Measurements from ENCODE around the gene RUFY1.

Gene RUFY1

GRCh38 chr5:179607160-179607931 is 57.0 kb downstream of the RUFY1 start:
- H3K4me3 ChIP-seq (ENCODE audit: low read depth, low read length), result no peak overlapping the region
- TF ChIP-seq, protein P1, sequence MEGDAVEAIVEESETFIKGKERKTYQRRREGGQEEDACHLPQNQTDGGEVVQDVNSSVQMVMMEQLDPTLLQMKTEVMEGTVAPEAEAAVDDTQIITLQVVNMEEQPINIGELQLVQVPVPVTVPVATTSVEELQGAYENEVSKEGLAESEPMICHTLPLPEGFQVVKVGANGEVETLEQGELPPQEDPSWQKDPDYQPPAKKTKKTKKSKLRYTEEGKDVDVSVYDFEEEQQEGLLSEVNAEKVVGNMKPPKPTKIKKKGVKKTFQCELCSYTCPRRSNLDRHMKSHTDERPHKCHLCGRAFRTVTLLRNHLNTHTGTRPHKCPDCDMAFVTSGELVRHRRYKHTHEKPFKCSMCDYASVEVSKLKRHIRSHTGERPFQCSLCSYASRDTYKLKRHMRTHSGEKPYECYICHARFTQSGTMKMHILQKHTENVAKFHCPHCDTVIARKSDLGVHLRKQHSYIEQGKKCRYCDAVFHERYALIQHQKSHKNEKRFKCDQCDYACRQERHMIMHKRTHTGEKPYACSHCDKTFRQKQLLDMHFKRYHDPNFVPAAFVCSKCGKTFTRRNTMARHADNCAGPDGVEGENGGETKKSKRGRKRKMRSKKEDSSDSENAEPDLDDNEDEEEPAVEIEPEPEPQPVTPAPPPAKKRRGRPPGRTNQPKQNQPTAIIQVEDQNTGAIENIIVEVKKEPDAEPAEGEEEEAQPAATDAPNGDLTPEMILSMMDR (IDR thresholded peaks at IDR 0.05; ENCODE audit: low read depth, low read length), result no peak

DNA sequence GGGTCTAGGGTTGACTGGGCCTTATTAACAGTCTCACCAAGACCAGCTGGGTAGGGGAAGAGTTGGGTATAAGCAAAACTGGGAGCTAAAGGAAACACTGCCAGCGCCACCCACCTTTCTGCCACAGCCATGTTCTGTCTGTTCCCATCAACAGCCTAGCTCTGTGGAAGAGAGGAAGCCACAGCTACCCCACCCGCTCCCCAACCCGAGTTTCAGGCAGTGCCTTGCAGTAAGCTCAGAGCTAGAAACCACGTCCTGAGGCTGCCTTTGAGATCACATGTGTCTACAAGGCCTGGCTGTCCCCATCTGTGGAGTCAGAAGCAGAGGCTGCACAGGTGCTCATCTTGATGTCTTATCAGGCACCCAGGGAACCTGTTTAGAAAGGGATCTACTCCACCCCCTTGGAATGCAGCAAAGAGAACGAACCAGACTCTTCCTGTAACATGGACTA is 57.8 kb downstream of the RUFY1 start:
- TF ChIP-seq, protein P1 (IDR thresholded peaks at IDR 0.05; ENCODE audit: low read depth, low read length), result no peak
- H3K4me3 ChIP-seq (ENCODE audit: low read depth, low read length), result no peak overlapping the region

DNA sequence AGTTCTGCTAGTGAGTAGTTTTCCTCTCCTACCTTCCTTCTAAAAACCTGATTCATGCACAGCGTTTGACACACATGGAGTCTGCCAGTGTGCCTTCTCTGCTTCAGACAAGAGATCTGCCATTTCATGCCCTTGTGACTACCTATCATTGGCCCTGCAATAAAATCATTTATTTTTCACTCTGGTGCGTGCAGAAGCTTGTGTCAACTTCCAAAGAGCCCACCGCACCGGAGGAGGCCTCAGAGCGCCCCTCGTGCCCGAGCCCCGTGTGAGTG is 59.4 kb downstream of the RUFY1 start:
- TF ChIP-seq, protein P1 (IDR thresholded peaks at IDR 0.05; ENCODE audit: low read depth, low read length), result no peak
- H3K4me3 ChIP-seq (ENCODE audit: low read depth, low read length), result no peak overlapping the region

GRCh38 chr5:179610109-179610902 is 60.0 kb downstream of the RUFY1 start:
- no peak overlapping the region for H3K4me3 ChIP-seq (ENCODE audit: low read depth, low read length)
- TF ChIP-seq, protein P1 (IDR thresholded peaks at IDR 0.05; ENCODE audit: low read depth, low read length), result no peak

GRCh38 chr5:179610903-179611265 is 60.5 kb downstream of the RUFY1 start:
- TF ChIP-seq, protein P1 (IDR thresholded peaks at IDR 0.05; ENCODE audit: low read depth, low read length), result no peak

DNA sequence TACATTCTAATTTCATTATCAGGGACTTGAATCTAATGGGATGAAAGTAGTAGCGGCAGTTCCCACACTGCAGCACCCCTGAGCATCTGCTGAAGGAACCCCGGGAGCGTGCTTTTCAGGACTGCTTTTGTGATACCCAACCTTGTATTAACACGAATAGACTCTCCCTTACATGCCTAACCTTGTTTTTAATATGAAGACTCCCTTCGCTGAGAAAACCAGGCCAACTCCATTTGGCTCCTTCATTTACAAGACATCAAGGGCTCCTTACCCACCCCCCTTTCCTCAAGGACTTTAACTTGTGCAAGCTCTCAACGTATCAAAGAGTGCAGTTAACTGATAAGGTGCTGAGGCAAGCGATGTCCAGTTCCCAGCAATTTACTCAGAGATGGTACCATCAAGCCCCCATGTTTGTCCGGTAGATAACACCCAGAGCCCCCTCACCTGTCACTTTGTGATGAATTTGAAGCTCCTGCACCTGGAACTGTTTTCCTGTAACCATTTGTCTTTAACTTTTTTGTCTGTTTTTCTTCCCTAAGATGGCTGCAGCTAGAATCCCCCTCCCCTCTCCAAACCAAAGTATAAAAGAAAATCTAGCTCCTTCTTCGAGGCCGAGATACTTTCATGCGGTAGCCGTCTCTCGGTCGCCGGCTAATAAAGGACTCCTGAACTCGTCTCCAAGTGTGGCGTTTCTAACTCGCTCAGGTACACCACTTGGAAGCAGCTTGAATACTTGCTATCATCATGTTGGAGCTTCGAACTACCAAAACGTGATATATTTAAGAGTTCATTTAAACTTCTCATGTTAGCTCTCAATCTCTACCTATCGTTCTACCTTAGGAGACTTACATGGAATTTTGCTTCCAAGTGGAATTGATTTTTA is 62.5 kb downstream of the RUFY1 start:
- H3K4me3 ChIP-seq (ENCODE audit: low read depth, low read length), result no peak overlapping the region
- TF ChIP-seq, protein P1 (IDR thresholded peaks at IDR 0.05; ENCODE audit: low read depth, low read length), result no peak

More at GRCh38 chr5:179610903-179611265, 60.5 kb downstream of the RUFY1 start:
- H3K4me3 ChIP-seq (ENCODE audit: low read depth, low read length), result no peak overlapping the region

Measured in WI38 (cell line).